Activated B cell treated with CpG ODN at 0.5 μM for 24 hours (primary cell): ENCODE data around the gene TMC6. TPM values are rescaled to one million over a fixed set of nuclear protein-coding genes. Genes with fewer than 3 reads are reported as not detected.
"Not testable (repeated sequence)": the region's sequence is repeated elsewhere in the genome, so short reads cannot be mapped to it uniquely, and the experiment has no call there.

ENCODE experiments used
- ATAC-seq: fragments of 200-7000 bp; cut with Tn5 transposase; one replicate; pipeline ENCODE4 v1.10.0; 2021; ENCODE audit warnings: low read depth, mild to moderate bottlenecking, moderate library complexity
- CTCF ChIA-PET: fragments of 350-600 bp; sonication (Branson Sonifier 250); formaldehyde crosslinking; loops from one replicate; lab custom pipeline; 2021; ENCODE audit warnings: antibody characterized with exemption; lab: Charles Lee
- POLR2A ChIA-PET: fragments of 350-600 bp; sonication (Branson Sonifier 250); formaldehyde crosslinking; loops from one replicate; lab custom pipeline; 2021; ENCODE audit warnings: antibody characterized with exemption; lab: Charles Lee
- DNase-seq: peaks from one replicate; pipeline ENCODE4 v3.0.0; 2022
- H3K27ac Mint-ChIP-seq: one replicate; pipeline ENCODE4 v1.8.0; 2020; ENCODE audit warnings: mixed read lengths
- H3K27me3 Mint-ChIP-seq: one replicate; pipeline ENCODE4 v1.8.0; 2021; ENCODE audit warnings: mixed read lengths
- H3K36me3 Mint-ChIP-seq: one replicate; pipeline ENCODE4 v1.8.0; 2021; ENCODE audit warnings: low read depth, mixed read lengths
- H3K4me1 Mint-ChIP-seq: one replicate; pipeline ENCODE4 v1.8.0; 2021; ENCODE audit warnings: mixed read lengths
- H3K4me3 Mint-ChIP-seq: one replicate; pipeline ENCODE4 v1.8.0; 2020; ENCODE audit warnings: mild to moderate bottlenecking, mixed read lengths
- H3K9me3 Mint-ChIP-seq: one replicate; pipeline ENCODE4 v1.8.0; 2020; ENCODE audit warnings: mixed read lengths
- intact Hi-C: fragments of 100-400 bp; cut with micrococcal nuclease; formaldehyde crosslinking; loops from one replicate; pipeline ENCODE4 v1.15.1; 2024
- total RNA-seq: library from RNA; stranded (reverse); gene quantifications from 2 replicates; pipeline ENCODE4 v1.2.3, GENCODE V29; 2022
- TF ChIP-seq, protein P1 (sequence below): fragments of 200-600 bp; IDR thresholded peaks from one replicate; pipeline ENCODE4 v1.8.0; 2022; ENCODE audit warnings: antibody characterized with exemption, mild to moderate bottlenecking

The TMC6 gene
- total RNA-seq, 1 donor from 2014 or later, result 896 TPM

DNA sequence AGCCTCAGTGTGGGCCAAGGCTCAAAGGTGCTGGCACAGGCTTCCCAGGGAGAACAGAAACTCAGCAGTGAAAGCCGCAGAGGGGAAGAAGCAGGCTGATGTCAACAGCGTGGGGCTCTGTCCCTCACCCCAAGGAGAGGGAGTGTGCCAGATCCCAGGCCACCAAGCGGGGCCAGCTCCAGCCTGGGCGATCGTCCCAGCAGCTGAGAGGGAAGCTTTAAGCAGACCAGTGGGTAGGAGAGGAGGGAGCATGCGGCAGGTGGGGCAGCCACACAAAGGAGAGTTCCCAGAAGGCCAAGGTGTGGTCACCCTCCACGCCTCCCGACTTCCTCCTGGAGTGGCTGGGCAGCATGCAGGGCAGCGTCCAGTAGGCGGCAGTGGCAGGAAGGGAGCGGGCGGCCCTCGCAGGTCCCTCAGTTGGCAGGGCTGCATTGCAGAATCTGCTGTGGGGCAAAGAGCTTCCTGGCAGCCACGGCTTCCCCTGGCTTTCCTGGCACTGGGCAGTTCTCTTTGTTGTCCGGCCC, 45.9 kb upstream of the TMC6 start:
- POLR2A ChIA-PET, result interaction anchor here (0.6 to 33.1 kb wide), 8 partner anchors 9 to 604 kb away, joined by 3 to 2404 read pairs (median 7); partner anchors contain the start of genes AFMID, C17orf99, TK1 and TMC6
- H3K27me3 Mint-ChIP-seq, result no peaks in the 10 kb centered on the region
- CTCF ChIA-PET, result interaction anchor here (0.6 to 9.7 kb wide), 9 partner anchors 9 to 74 kb away, joined by 3 to 220 read pairs (median 4); partner anchors contain the start of genes TMC6 and TMC8
- peaks cover 83% of the 10 kb centered on the region for H3K4me1 Mint-ChIP-seq
- peak overlapping the region; percentile 90 for H3K27ac Mint-ChIP-seq
- TF ChIP-seq, protein P1, sequence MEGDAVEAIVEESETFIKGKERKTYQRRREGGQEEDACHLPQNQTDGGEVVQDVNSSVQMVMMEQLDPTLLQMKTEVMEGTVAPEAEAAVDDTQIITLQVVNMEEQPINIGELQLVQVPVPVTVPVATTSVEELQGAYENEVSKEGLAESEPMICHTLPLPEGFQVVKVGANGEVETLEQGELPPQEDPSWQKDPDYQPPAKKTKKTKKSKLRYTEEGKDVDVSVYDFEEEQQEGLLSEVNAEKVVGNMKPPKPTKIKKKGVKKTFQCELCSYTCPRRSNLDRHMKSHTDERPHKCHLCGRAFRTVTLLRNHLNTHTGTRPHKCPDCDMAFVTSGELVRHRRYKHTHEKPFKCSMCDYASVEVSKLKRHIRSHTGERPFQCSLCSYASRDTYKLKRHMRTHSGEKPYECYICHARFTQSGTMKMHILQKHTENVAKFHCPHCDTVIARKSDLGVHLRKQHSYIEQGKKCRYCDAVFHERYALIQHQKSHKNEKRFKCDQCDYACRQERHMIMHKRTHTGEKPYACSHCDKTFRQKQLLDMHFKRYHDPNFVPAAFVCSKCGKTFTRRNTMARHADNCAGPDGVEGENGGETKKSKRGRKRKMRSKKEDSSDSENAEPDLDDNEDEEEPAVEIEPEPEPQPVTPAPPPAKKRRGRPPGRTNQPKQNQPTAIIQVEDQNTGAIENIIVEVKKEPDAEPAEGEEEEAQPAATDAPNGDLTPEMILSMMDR, result no peak
- H3K9me3 Mint-ChIP-seq, result no peaks in the 10 kb centered on the region
- no peak for DNase-seq
- H3K36me3 Mint-ChIP-seq, result peaks cover 66% of the 10 kb centered on the region
- peak overlapping the region; percentile 84 for H3K4me3 Mint-ChIP-seq
- no peak for ATAC-seq
- intact Hi-C loops, result no loop called here

DNA sequence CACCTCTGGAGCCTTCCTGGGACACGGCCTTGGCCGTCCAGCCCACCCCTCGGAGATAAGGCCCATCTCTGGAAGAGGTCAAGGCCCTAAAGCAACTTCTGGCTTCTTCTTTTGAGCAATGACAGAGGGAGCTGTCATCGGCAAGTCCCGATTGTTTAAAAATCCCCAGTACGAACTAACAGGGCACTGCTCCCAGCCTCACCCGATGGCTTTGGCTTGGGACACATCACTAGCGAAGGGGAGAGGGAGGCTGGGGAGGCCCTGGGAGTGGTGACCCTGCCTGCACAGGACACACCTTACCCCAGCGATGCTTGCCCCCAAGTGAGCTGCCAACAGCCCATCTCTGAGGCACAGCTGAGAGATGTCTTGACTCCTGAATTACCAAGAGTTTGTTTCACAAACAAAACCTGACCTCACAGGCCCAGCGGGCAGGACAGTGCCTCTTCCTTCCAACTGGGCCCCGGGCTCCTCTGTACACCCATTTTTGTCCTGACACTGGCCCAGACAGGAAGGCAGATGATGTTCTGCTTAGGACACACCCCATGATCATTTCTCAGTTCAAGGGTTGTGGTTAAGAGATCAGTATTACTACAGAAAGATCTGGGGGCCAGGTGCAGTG, 44.7 kb upstream of the TMC6 start:
- Mint-ChIP-seq H3K9me3 (no peaks in the 10 kb centered on the region), H3K27ac (peak overlapping the region; percentile 90), H3K4me3 (peak overlapping the region; percentile 84), H3K4me1 (peaks cover 80% of the 10 kb centered on the region), H3K36me3 (peaks cover 68% of the 10 kb centered on the region), H3K27me3 (no peaks in the 10 kb centered on the region)
- POLR2A ChIA-PET, result interaction anchor here (1.2 to 33.1 kb wide), 5 partner anchors 14 to 103 kb away, joined by 3 to 2404 read pairs (median 42); partner anchors contain the start of genes AFMID, C17orf99, TK1 and TMC6
- intact Hi-C loops, result no loop called here
- DNase-seq, result no peak
- TF ChIP-seq, protein P1, result no peak
- peak; percentile 45 for ATAC-seq
- CTCF ChIA-PET, result interaction anchor here (0.9 to 9.7 kb wide), 5 partner anchors 10 to 113 kb away, joined by 3 to 220 read pairs (median 3); partner anchors contain the start of genes TMC6 and TMC8

DNA sequence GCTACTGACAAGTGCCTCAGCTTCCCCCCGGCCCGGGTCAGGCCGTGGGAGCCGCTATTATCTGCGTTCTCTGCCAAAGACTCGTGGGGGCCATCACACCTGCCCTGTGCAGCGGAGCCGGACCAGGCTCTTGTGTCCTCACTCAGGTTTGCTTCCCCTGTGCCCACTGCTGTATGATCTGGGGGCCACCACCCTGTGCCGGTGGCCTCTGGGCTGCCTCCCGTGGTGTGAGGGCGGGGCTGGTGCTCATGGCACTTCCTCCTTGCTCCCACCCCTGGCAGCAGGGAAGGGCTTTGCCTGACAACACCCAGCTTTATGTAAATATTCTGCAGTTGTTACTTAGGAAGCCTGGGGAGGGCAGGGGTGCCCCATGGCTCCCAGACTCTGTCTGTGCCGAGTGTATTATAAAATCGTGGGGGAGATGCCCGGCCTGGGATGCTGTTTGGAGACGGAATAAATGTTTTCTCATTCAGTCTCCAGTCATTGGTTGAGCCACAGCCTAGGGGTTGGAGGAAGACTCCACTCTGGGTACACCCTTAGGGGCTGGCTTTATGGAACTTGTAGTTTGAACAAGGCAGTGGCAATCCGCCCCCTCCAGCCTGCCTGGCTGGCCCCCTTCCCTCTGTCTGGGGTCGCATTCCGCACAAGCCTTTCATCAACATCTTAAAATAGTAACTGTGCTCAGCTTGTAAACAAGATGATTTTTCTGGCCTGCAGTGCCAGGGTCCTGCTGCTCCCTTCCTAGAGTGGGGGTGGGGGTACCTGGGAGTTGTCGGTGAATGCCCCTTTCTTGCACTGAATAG, 43.9 kb upstream of the TMC6 start:
- peaks cover 81% of the 10 kb centered on the region for H3K4me1 Mint-ChIP-seq
- ChIA-PET POLR2A (interaction anchor here (0.7 to 33.1 kb wide), 3 partner anchors 31 to 104 kb away, joined by 3 to 2404 read pairs (median 3); partner anchors contain the start of genes C17orf99, TMC6 and TMC8), CTCF (interaction anchor here (0.9 to 9.7 kb wide), 3 partner anchors 32 to 60 kb away, joined by 3 to 220 read pairs (median 5); partner anchors contain the start of genes TMC6 and TMC8)
- DNase-seq (peak; percentile 43), ATAC-seq (no peak)
- H3K9me3 Mint-ChIP-seq, result no peaks in the 10 kb centered on the region
- H3K4me3 Mint-ChIP-seq, result peak overlapping the region; percentile 84
- TF ChIP-seq, protein P1, result no peak
- intact Hi-C loops, result loop anchor here (1.0 kb wide), 1 partner anchor 17 kb away; no protein-coding TSS in a partner anchor
- no peaks in the 10 kb centered on the region for H3K27me3 Mint-ChIP-seq
- H3K36me3 Mint-ChIP-seq, result peaks cover 68% of the 10 kb centered on the region
- peak overlapping the region; percentile 90 for H3K27ac Mint-ChIP-seq

DNA sequence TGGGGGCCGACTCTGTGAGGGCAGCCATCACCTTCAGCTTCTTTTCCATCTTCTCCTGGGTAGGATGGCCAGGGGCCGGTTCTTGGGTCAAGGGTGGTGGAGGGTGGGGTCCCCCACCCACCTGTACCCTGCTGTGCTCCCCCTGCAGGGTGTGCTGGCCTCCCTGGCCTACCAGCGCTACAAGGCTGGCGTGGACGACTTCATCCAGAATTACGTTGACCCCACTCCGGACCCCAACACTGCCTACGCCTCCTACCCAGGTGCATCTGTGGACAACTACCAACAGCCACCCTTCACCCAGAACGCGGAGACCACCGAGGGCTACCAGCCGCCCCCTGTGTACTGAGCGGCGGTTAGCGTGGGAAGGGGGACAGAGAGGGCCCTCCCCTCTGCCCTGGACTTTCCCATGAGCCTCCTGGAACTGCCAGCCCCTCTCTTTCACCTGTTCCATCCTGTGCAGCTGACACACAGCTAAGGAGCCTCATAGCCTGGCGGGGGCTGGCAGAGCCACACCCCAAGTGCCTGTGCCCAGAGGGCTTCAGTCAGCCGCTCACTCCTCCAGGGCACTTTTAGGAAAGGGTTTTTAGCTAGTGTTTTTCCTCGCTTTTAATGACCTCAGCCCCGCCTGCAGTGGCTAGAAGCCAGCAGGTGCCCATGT, 43.2 kb upstream of the TMC6 start:
- H3K9me3 Mint-ChIP-seq, H3K27me3 Mint-ChIP-seq, DNase-seq, ATAC-seq: not testable (repeated sequence)
- ChIA-PET CTCF (interaction anchor here (0.6 to 9.7 kb wide), 3 partner anchors 20 to 41 kb away, joined by 3 to 220 read pairs (median 5); partner anchors contain the start of genes TMC6 and TMC8), POLR2A (interaction anchor here (0.6 to 33.1 kb wide), 2 partner anchors 30 to 41 kb away, joined by 4 to 2404 read pairs; partner anchors contain the start of genes C17orf99, TMC6 and TMC8)
- Mint-ChIP-seq H3K4me3 (peak overlapping the region; percentile 84), H3K36me3 (peaks cover 68% of the 10 kb centered on the region), H3K27ac (peak overlapping the region; percentile 90), H3K4me1 (peaks cover 78% of the 10 kb centered on the region)
- intact Hi-C loops, result loop anchor here (1.0 kb wide), 1 partner anchor 16 kb away; no protein-coding TSS in a partner anchor
